A549 (cell line): ENCODE results near the gene PRIMA1. TPM values are rescaled to one million over a fixed set of nuclear protein-coding genes. Genes with fewer than 3 reads are reported as not detected.

Experiments used
- ATAC-seq, 2 experiments: fragments of 200-7000 bp in 1 of 2; fragments of >200 bp in 1 of 2; cut with Nextera tagmentation in 1 of 2; cut with Tn5 transposase in 1 of 2; 3 replicates each; pipeline versions ENCODE4 v1.8.0 to v1.9.1; 2018 to 2020; ENCODE audit warnings: mild to moderate bottlenecking in 1 of 2, moderate library complexity in 1 of 2
- CTCF ChIA-PET: fragments of 300-600 bp; sonication (Branson Sonifier 250); formaldehyde crosslinking; extraction: SDS; loops from one replicate; lab custom pipeline; 2021; ENCODE audit warnings: antibody characterized with exemption, inconsistent platforms; lab: Yijun Ruan, JAX
- POLR2A ChIA-PET: fragments of 350-600 bp; formaldehyde crosslinking; extraction: SDS; loops from one replicate; lab custom pipeline; 2021; ENCODE audit warnings: antibody characterized with exemption, inconsistent platforms; lab: Yijun Ruan, JAX
- DNase-seq, 2 experiments: peaks; one replicate each; pipeline versions ENCODE4 v3.0.0 to v3.0.0-alpha.2; 2011 to 2016; ENCODE audit warnings: low read depth in 1 of 2, low spot score in 1 of 2
- FAIRE-seq: peaks from 2 replicates; lab custom pipeline; 2011; peaks lifted over from hg19 to GRCh38; lab: Jason Lieb, UNC
- H3K27ac ChIP-seq, 2 experiments: fragments of >200 bp; sonication (Bioruptor Twin); formaldehyde crosslinking; 3 replicates each; pipeline ENCODE4 v1.5.1; 2016 to 2017
- H3K4me1 ChIP-seq: fragments of >200 bp; sonication (Bioruptor Twin); formaldehyde crosslinking; 3 replicates; pipeline ENCODE4 v1.6.1; 2016
- H3K4me2 ChIP-seq: fragments of >200 bp; sonication (Bioruptor Twin); formaldehyde crosslinking; 3 replicates; pipeline ENCODE4 v1.6.1; 2016
- H3K4me3 ChIP-seq: fragments of >200 bp; sonication (Bioruptor Twin); formaldehyde crosslinking; 3 replicates; pipeline ENCODE4 v1.5.1; 2016
- H3K9me3 ChIP-seq: fragments of >200 bp; sonication (Bioruptor Twin); formaldehyde crosslinking; 3 replicates; pipeline ENCODE4 v1.6.1; 2016
- BHLHE40 ChIP-seq: IDR thresholded peaks from 2 replicates; pipeline ENCODE4 v1.6.1; 2012; ENCODE audit warnings: low read depth, low read length, inconsistent platforms
- CBX8 ChIP-seq: fragments of 200-600 bp; sonication (generic); IDR thresholded peaks from 2 replicates; pipeline ENCODE4 v1.6.1; 2016
- CEBPB ChIP-seq, 2 experiments: fragments of >200 bp in 1 of 2; sonication (Bioruptor Twin) in 1 of 2; formaldehyde crosslinking in 1 of 2; IDR thresholded peaks; 2 replicates each; pipeline ENCODE4 v1.6.1; 2012 to 2016
- CHD2 ChIP-seq: fragments of 150-350 bp; IDR thresholded peaks from 2 replicates; pipeline ENCODE4 v1.6.1; 2014; ENCODE audit warnings: low read length; ENCODE audit not compliant: partially characterized antibody
- EP300 ChIP-seq, 2 experiments: fragments of >200 bp; sonication (Bioruptor Twin); formaldehyde crosslinking; IDR thresholded peaks; 2 replicates in 1 of 2; 3 replicates in 1 of 2; pipeline ENCODE4 v1.6.1; 2016 to 2017
- GATA3 ChIP-seq: IDR thresholded peaks from 2 replicates; pipeline ENCODE4 v1.6.1; 2012; ENCODE audit warnings: borderline replicate concordance
- HOXB13 ChIP-seq: fragments of 250-450 bp; sonication (Bioruptor Pico); IDR thresholded peaks from 2 replicates; pipeline ENCODE4 v1.5.0; 2020; ENCODE audit warnings: low read depth, mild to moderate bottlenecking, moderate library complexity
- JUNB ChIP-seq: fragments of >200 bp; sonication (Bioruptor Twin); formaldehyde crosslinking; IDR thresholded peaks from 2 replicates; pipeline ENCODE4 v1.6.1; 2016
- MAZ ChIP-seq: fragments of 150-350 bp; IDR thresholded peaks from 2 replicates; pipeline ENCODE4 v1.6.1; 2014; ENCODE audit warnings: antibody characterized with exemption, low read depth, low read length, borderline replicate concordance
- MYC ChIP-seq: IDR thresholded peaks from 2 replicates; pipeline ENCODE4 v1.6.1; 2012; ENCODE audit warnings: mild to moderate bottlenecking, inconsistent platforms, low read length, improper control_type of control experiment, borderline replicate concordance
- NFE2L2 ChIP-seq: fragments of 150-350 bp; conservative IDR thresholded peaks from 2 replicates; pipeline ENCODE4 v1.6.1; 2014; ENCODE audit warnings: low read length
- PBX3 ChIP-seq: IDR thresholded peaks from 2 replicates; pipeline ENCODE4 v1.6.1; 2012
- POLR2AphosphoS2 ChIP-seq: conservative IDR thresholded peaks from 2 replicates; pipeline ENCODE4 v1.6.1; 2012; ENCODE audit warnings: low read length, improper control_type of control experiment, inconsistent platforms
- RAD21 ChIP-seq, 2 experiments: fragments of >200 bp in 1 of 2; sonication (Bioruptor Twin) in 1 of 2; formaldehyde crosslinking in 1 of 2; IDR thresholded peaks in 1 of 2; conservative IDR thresholded peaks in 1 of 2; 2 replicates in 1 of 2; 3 replicates in 1 of 2; pipeline ENCODE4 v1.6.1; 2012 to 2018; ENCODE audit warnings: inconsistent platforms in 1 of 2
- RARB ChIP-seq: fragments of 250-450 bp; sonication (Bioruptor Pico); IDR thresholded peaks from 2 replicates; pipeline ENCODE4 v1.8.0; 2021; ENCODE audit warnings: mild to moderate bottlenecking, moderate library complexity
- SMC3 ChIP-seq: fragments of >200 bp; sonication (Bioruptor Twin); formaldehyde crosslinking; IDR thresholded peaks from 3 replicates; pipeline ENCODE4 v1.6.1; 2018; ENCODE audit warnings: inconsistent platforms
- TP53 ChIP-seq: fragments of 250-450 bp; sonication (Bioruptor Pico); IDR thresholded peaks from 2 replicates; pipeline ENCODE4 v1.5.0; 2021; ENCODE audit warnings: mild to moderate bottlenecking, moderate library complexity
- ZSCAN20 ChIP-seq: fragments of 250-450 bp; sonication (Bioruptor Pico); IDR thresholded peaks from 2 replicates; pipeline ENCODE4 v1.8.0; 2022; ENCODE audit warnings: mild to moderate bottlenecking, moderate library complexity
- WGBS: methylation state at CpG from one replicate; pipeline ENCODE4 v1.1.6; 2017; ENCODE audit errors: missing lambda C conversion rate; 5-methylcytosine and 5-hydroxymethylcytosine counted together
- polyA plus RNA-seq, 4 experiments: library from polyadenylated mRNA; depleted of rRNA in 3 of 4; stranded (reverse); fragments of >200 nt; fragmentation: RNase III in 1 of 4; extraction: RNeasy Plus Mini Kit Qiagen cat#74134 plus additional on column Dnase treatment in 1 of 4; gene quantifications; 2 replicates in 3 of 4; 3 replicates in 1 of 4; pipeline ENCODE4 v1.2.3, GENCODE V29; 2011 to 2017

PRIMA1 gene
- polyA plus RNA-seq, 2 of the 4 experiments (the other 2 are of a cell fraction): 0.14 to 0.17 TPM

- FAIRE-seq (no peak), ATAC-seq (no peak), DNase-seq (no peak)
- Histone ChIP-seq H3K4me3 (no peak overlapping the region), H3K9me3 (no peaks in the 10 kb centered on the region), H3K27ac (no peak overlapping the region), H3K4me2 (no peak overlapping the region), H3K4me1 (no peaks in the 10 kb centered on the region)
- 60% methylated on average over 4 of the region's 4 CpGs for WGBS
- TF ChIP-seq POLR2AphosphoS2: no peak
- TF ChIP-seq RARB (CRISPR knock-in tag): no peak
- no peak for TF ChIP-seq CBX8
- no peak for TF ChIP-seq CEBPB (IDR thresholded peaks at IDR 0.05)
- TF ChIP-seq RAD21 (conservative IDR thresholded peaks at IDR 0.05 in 1 of 2, IDR thresholded peaks at IDR 0.05 in 1 of 2): no peak
- TF ChIP-seq TP53 (CRISPR knock-in tag): no peak
- TF ChIP-seq ZSCAN20: no peak
- TF ChIP-seq JUNB: no peak
- no peak for TF ChIP-seq CHD2
- TF ChIP-seq EP300 (IDR thresholded peaks at IDR 0.05): no peak
- no peak for TF ChIP-seq BHLHE40
- TF ChIP-seq SMC3: no peak
- no peak for TF ChIP-seq PBX3
- no peak for TF ChIP-seq MAZ
- ChIA-PET POLR2A (no interaction called here), CTCF (interaction anchor here (0.8 kb wide), 1 partner anchor 16 kb away, joined by 3 read pairs; no protein-coding TSS in a partner anchor)
These were observed 11.3 kb upstream of the PRIMA1 start for GRCh38 chr14:93799617-93799988.

GRCh38 chr14:93797536-93797935, 9.3 kb upstream of the PRIMA1 start:
- Histone ChIP-seq H3K4me3 (no peak overlapping the region), H3K27ac (no peak overlapping the region), H3K4me1 (no peaks in the 10 kb centered on the region), H3K9me3 (no peaks in the 10 kb centered on the region), H3K4me2 (no peak overlapping the region)
- CTCF ChIA-PET: no interaction called here
- TF ChIP-seq MYC: no peak
- TF ChIP-seq GATA3: no peak
- POLR2A ChIA-PET: no interaction called here
- 46% methylated on average over 11 of the region's 12 CpGs for WGBS
- FAIRE-seq: no peak
- DNase-seq: no peak
- no peak for ATAC-seq

GRCh38 chr14:93797071-93797470, 8.8 kb upstream of the PRIMA1 start:
- ATAC-seq (no peak), DNase-seq (no peak), FAIRE-seq (no peak)
- Histone ChIP-seq H3K27ac (no peak overlapping the region), H3K4me2 (no peak overlapping the region), H3K4me3 (no peak overlapping the region), H3K4me1 (no peaks in the 10 kb centered on the region), H3K9me3 (no peaks in the 10 kb centered on the region)
- TF ChIP-seq NFE2L2 (no peak), CEBPB (IDR thresholded peaks at IDR 0.05) (no peak), BHLHE40 (no peak), POLR2AphosphoS2 (no peak), MYC (no peak)
- ChIA-PET CTCF (no interaction called here), POLR2A (no interaction called here)
- WGBS: 41% methylated on average over 4 of the region's 4 CpGs

- no peak for ATAC-seq
- TF ChIP-seq MAZ (no peak), HOXB13 (CRISPR knock-in tag) (no peak)
- POLR2A ChIA-PET: no interaction called here
- H3K4me2 ChIP-seq: no peak overlapping the region
- no peak for DNase-seq
- FAIRE-seq: no peak
- H3K4me3 ChIP-seq: no peak overlapping the region
- H3K9me3 ChIP-seq: no peaks in the 10 kb centered on the region
- CTCF ChIA-PET: interaction anchor here (0.6 to 1.0 kb wide), 3 partner anchors 19 to 139 kb away, joined by 3 read pairs; no protein-coding TSS in a partner anchor
- no peaks in the 10 kb centered on the region for H3K4me1 ChIP-seq
- WGBS: 26% methylated on average over 5 of the region's 5 CpGs
- no peak overlapping the region for H3K27ac ChIP-seq
These were observed 6.5 kb upstream of the PRIMA1 start for GRCh38 chr14:93794756-93795155.
